B cell (primary cell): ENCODE data around the gene GPHN. TPM values are rescaled to one million over a fixed set of nuclear protein-coding genes. Genes with fewer than 3 reads are reported as not detected.

Experiments
- ATAC-seq: fragments of 200-7000 bp; cut with Tn5 transposase; one replicate; pipeline ENCODE4 v1.10.0; 2021; ENCODE audit warnings: low read depth, mild to moderate bottlenecking, moderate number of reproducible peaks, moderate library complexity
- CTCF ChIA-PET: fragments of 350-600 bp; sonication (Branson Sonifier 250); formaldehyde crosslinking; loops from one replicate; lab custom pipeline; 2021; ENCODE audit warnings: antibody characterized with exemption, inconsistent platforms; lab: Charles Lee
- POLR2A ChIA-PET: fragments of 350-600 bp; sonication (Branson Sonifier 250); formaldehyde crosslinking; loops from one replicate; lab custom pipeline; 2021; ENCODE audit warnings: antibody characterized with exemption; lab: Charles Lee
- DNase-seq: peaks from one replicate; pipeline ENCODE4 v3.0.0; 2013
- H2AFZ ChIP-seq: 2 replicates; pipeline ENCODE4 v1.6.1; 2012; ENCODE audit warnings: mild to moderate bottlenecking, low read depth, low read length; ENCODE audit not compliant: insufficient read depth, poor library complexity, severe bottlenecking
- H3K27ac ChIP-seq, 2 donors: 1 replicate in 1 of 2; 2 replicates in 1 of 2; pipeline ENCODE4 v1.5.1; 2012 to 2013; ENCODE audit warnings: low read length in 2 of 2, mild to moderate bottlenecking in 2 of 2, moderate library complexity in 1 of 2
- H3K27me3 ChIP-seq, 4 experiments: fragments of 200-600 bp in 1 of 4; sonication (generic) in 1 of 4; replicated peaks in 1 of 4; 1 replicate in 2 of 4; 2 replicates in 2 of 4; pipeline versions ENCODE4 v1.6.1 to v1.7.0; 2013 to 2016; ENCODE audit warnings: low read length in 3 of 4, mild to moderate bottlenecking in 2 of 4, mixed read lengths in 1 of 4, moderate library complexity in 1 of 4; ENCODE audit not compliant: insufficient read depth in 4 of 4, control insufficient read depth in 3 of 4; ENCODE audit errors: control extremely low read depth in 1 of 4
- H3K36me3 ChIP-seq, 2 experiments: replicated peaks in 1 of 2; 1 replicate in 1 of 2; 2 replicates in 1 of 2; pipeline versions ENCODE4 v1.6.1 to v1.7.1; 2013; ENCODE audit warnings: low read length in 1 of 2; ENCODE audit not compliant: insufficient read depth in 2 of 2, control insufficient read depth in 1 of 2; ENCODE audit errors: control extremely low read depth in 1 of 2, extremely low read depth in 1 of 2
- H3K4me1 ChIP-seq, 2 donors: fragments of 200-600 bp in 1 of 2; sonication (generic) in 1 of 2; 1 replicate in 1 of 2; 2 replicates in 1 of 2; pipeline versions ENCODE4 v1.5.1 to v1.6.1; 2013 to 2017; ENCODE audit warnings: low read length in 2 of 2; ENCODE audit not compliant: control insufficient read depth in 2 of 2, insufficient read depth in 2 of 2
- H3K4me2 ChIP-seq: replicated peaks from 2 replicates; pipeline ENCODE3; 2012; ENCODE audit warnings: mild to moderate bottlenecking, low read depth, low read length; ENCODE audit not compliant: poor library complexity, severe bottlenecking
- H3K4me3 ChIP-seq, 5 experiments: fragments of 200-600 bp in 1 of 5; sonication (generic) in 1 of 5; 1 replicate in 3 of 5; 2 replicates in 2 of 5; pipeline versions ENCODE4 v1.5.1 to v1.7.0; 2011 to 2016; ENCODE audit warnings: low read length in 4 of 5, mild to moderate bottlenecking in 4 of 5, low read depth in 2 of 5, control low read depth in 1 of 5, moderate library complexity in 1 of 5; ENCODE audit not compliant: insufficient read depth in 1 of 5; ENCODE audit errors: control extremely low read depth in 1 of 5, extremely low read depth in 1 of 5
- H3K79me2 ChIP-seq: fragments of 200-600 bp; sonication (generic); one replicate; pipeline ENCODE4 v1.6.0; 2016; ENCODE audit warnings: low read length; ENCODE audit not compliant: control insufficient read depth, insufficient read depth
- H3K9ac ChIP-seq: fragments of 200-600 bp; sonication (generic); 2 replicates; pipeline ENCODE4 v1.6.1; 2017; ENCODE audit warnings: mild to moderate bottlenecking, low read length, moderate library complexity
- H3K9me3 ChIP-seq, 3 donors: one replicate each; pipeline versions ENCODE4 v1.6.1 to v1.7.1; 2013; ENCODE audit warnings: low read length in 2 of 3; ENCODE audit not compliant: control insufficient read depth in 2 of 3, insufficient read depth in 1 of 3; ENCODE audit errors: control extremely low read depth in 1 of 3
- H4K20me1 ChIP-seq: 2 replicates; pipeline ENCODE4 v1.6.0; 2012; ENCODE audit warnings: mild to moderate bottlenecking, low read length; ENCODE audit not compliant: insufficient read depth, control insufficient read depth, poor library complexity, severe bottlenecking
- H3K27ac Mint-ChIP-seq: one replicate; pipeline ENCODE4 v1.8.0; 2021; ENCODE audit warnings: mixed read lengths
- H3K27me3 Mint-ChIP-seq: one replicate; pipeline ENCODE4 v1.8.0; 2021; ENCODE audit warnings: mixed read lengths
- H3K4me1 Mint-ChIP-seq: one replicate; pipeline ENCODE4 v1.8.0; 2021; ENCODE audit warnings: mixed read lengths
- H3K4me3 Mint-ChIP-seq: one replicate; pipeline ENCODE4 v1.8.0; 2021; ENCODE audit warnings: mixed read lengths
- H3K9me3 Mint-ChIP-seq: one replicate; pipeline ENCODE4 v1.8.0; 2022; ENCODE audit warnings: mixed read lengths; ENCODE audit not compliant: insufficient read depth
- EZH2 ChIP-seq: IDR thresholded peaks from 2 replicates; pipeline ENCODE4 v1.6.1; 2012; ENCODE audit warnings: borderline replicate concordance, low read depth, mild to moderate bottlenecking, moderate library complexity, low read length; ENCODE audit not compliant: insufficient read depth, poor library complexity, severe bottlenecking
- WGBS: methylation state at CpG from one replicate; pipeline ENCODE4 v1.1.5; 2013; ENCODE audit warnings: missing lambda C conversion rate; ENCODE audit not compliant: insufficient coverage; 5-methylcytosine and 5-hydroxymethylcytosine counted together
- intact Hi-C: fragments of 100-400 bp; cut with micrococcal nuclease; formaldehyde crosslinking; loops from one replicate; pipeline ENCODE4 v1.10.0; 2022
- polyA minus RNA-seq: library from RNA; depleted of rRNA, polyadenylated mRNA; stranded (reverse); fragments of >200 nt; gene quantifications from 2 replicates; pipeline ENCODE4 v1.2.3, GENCODE V29; 2012
- polyA plus RNA-seq: library from polyadenylated mRNA; depleted of rRNA; stranded (reverse); fragments of >200 nt; gene quantifications from 2 replicates; pipeline ENCODE4 v1.2.3, GENCODE V29; 2012
- total RNA-seq, 2 donors: library from RNA; stranded (reverse); fragments of 120-200 nt in 1 of 2; gene quantifications; 1 replicate in 1 of 2; 2 replicates in 1 of 2; pipeline versions ENCODE4 v1.2.3 to v1.2.4, GENCODE V29; 2013 to 2022
- TF ChIP-seq, protein P1 (sequence below): fragments of 200-600 bp; IDR thresholded peaks from one replicate; pipeline ENCODE4 v1.8.0; 2022; ENCODE audit warnings: antibody characterized with exemption, mild to moderate bottlenecking

The GPHN gene
- 15.5 and 18.0 TPM in 2 replicates for total RNA-seq
- 4.4 TPM for total RNA-seq (2013)
- polyA plus RNA-seq, result 3.4 and 3.9 TPM in 2 replicates
- 5.0 and 10.3 TPM in 2 replicates for polyA minus RNA-seq

DNA sequence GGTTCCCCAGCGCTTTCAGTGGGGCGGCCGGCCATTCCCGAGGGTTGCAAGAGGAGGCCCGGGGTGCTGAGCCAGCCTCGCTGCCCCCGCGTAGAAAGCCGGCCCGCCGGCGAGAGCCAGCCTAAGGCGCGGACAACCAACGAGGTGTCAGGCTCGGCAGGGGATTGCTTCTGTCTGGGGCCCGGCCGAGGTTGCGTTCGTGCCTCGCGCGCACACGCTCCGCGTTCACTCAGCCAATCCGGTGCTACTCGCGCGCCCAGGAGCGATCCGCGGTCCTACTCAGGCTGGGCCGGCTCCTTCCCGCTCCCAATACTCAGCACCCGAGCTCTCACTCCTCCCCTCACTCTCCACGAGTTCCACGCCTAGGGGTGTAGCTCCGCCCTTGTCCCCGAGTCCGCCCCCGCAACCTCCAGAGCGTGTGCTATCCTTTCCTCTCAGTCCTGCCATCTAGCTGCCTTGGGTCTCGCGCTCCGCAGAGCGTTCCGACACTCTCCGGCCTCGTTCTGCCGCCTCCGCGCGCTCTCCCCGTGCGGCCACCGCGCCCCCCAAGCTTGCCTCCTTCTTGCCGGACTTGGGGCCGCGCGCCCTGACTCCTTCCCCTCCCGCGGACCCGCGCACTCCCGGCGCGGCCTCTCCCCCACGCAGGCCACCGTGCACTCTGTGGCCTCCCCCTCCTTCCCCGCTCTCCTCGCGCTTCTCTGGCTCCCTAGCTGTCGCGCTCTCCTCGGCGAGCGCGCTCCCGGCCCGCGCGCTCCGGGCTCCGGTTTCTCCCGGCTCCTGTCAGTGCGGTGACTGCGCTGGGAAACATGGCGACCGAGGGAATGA lies at the start of gene GPHN:
Gene GPHN, plus strand, starts transcription at position 426 of the 825 bp plus-strand sequence.
- H2AFZ ChIP-seq, result peak within 1 kb of the TSS; percentile 92
- no peak for TF ChIP-seq EZH2
- TF ChIP-seq, protein P1, sequence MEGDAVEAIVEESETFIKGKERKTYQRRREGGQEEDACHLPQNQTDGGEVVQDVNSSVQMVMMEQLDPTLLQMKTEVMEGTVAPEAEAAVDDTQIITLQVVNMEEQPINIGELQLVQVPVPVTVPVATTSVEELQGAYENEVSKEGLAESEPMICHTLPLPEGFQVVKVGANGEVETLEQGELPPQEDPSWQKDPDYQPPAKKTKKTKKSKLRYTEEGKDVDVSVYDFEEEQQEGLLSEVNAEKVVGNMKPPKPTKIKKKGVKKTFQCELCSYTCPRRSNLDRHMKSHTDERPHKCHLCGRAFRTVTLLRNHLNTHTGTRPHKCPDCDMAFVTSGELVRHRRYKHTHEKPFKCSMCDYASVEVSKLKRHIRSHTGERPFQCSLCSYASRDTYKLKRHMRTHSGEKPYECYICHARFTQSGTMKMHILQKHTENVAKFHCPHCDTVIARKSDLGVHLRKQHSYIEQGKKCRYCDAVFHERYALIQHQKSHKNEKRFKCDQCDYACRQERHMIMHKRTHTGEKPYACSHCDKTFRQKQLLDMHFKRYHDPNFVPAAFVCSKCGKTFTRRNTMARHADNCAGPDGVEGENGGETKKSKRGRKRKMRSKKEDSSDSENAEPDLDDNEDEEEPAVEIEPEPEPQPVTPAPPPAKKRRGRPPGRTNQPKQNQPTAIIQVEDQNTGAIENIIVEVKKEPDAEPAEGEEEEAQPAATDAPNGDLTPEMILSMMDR, result peak; percentile 24
- DNase-seq (peak; percentile 90), ATAC-seq (peak; percentile 90)
- ChIA-PET POLR2A (no interaction called here), CTCF (interaction anchor here (0.9 to 1.9 kb wide), 3 partner anchors 11 to 703 kb away, joined by 3 to 6 read pairs (median 4); no protein-coding TSS in a partner anchor)
- no peaks in the 10 kb centered on the region for H3K36me3 ChIP-seq
- H3K27me3 ChIP-seq, result peaks cover 0 to 8% (median 0%) of the 10 kb centered on the region in 4 experiments
- intact Hi-C loops, result loop anchor here (1.0 to 5.0 kb wide), 3 partner anchors 733 to 1189 kb away; partner anchors contain the start of genes EIF2S1, PALS1 and RDH11
- WGBS, result under 1% methylated on average over 88 of the region's 91 CpGs
- peak within 1 kb of the TSS; percentile 99 for H3K4me3 Mint-ChIP-seq
- no peaks in the 10 kb centered on the region for H3K9me3 Mint-ChIP-seq
- H3K9ac ChIP-seq, result peak within 1 kb of the TSS; percentile 79
- H3K27me3 Mint-ChIP-seq, result peaks cover 6% of the 10 kb centered on the region
- no peaks in the 10 kb centered on the region for H3K9me3 ChIP-seq
- peak within 1 kb of the TSS; percentile 36 to 66 for H3K27ac ChIP-seq
- peaks cover 4% of the 10 kb centered on the region for H3K79me2 ChIP-seq
- peaks cover 5% of the 10 kb centered on the region for H4K20me1 ChIP-seq
- peaks cover 25% of the 10 kb centered on the region for H3K4me1 Mint-ChIP-seq
- H3K27ac Mint-ChIP-seq, result peak within 1 kb of the TSS; percentile 91
- peak within 1 kb of the TSS; percentile 92 for H3K4me2 ChIP-seq
- peak within 1 kb of the TSS; percentile 74 to 90 (median 81) for H3K4me3 ChIP-seq
- peaks cover 7 to 18% of the 10 kb centered on the region in 2 donors for H3K4me1 ChIP-seq

DNA sequence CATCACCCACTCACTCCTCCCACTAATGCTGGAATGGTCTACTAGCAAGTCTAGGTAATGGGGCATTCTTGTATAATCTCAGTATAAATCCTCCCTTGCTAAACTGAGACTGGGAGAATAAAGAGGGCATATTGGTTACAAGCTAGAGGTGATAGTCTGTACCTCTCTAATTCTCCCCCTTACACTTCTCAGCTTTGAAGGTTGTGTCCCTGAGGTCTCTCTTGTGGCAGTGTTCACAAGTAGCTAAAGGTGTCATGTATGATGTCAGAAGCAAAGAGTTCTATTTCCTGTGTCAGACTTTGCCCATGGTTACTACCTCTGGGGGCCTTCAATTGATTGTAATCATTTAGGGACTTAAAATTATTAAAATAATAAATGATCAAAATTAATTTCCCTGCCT lies 48.3 kb upstream of the GPHN start:
- TF ChIP-seq, protein P1, result no peak
- no peak for TF ChIP-seq EZH2
- Mint-ChIP-seq H3K4me3 (no peak overlapping the region), H3K9me3 (peaks cover 4% of the 10 kb centered on the region), H3K4me1 (no peaks in the 10 kb centered on the region), H3K27me3 (no peaks in the 10 kb centered on the region), H3K27ac (no peak overlapping the region)
- H3K27me3 ChIP-seq, result no peaks in the 10 kb centered on the region
- no peaks in the 10 kb centered on the region for H3K79me2 ChIP-seq
- H3K9me3 ChIP-seq, result no peaks in the 10 kb centered on the region
- no peaks in the 10 kb centered on the region for H3K36me3 ChIP-seq
- no peaks in the 10 kb centered on the region for H4K20me1 ChIP-seq
- no peak for DNase-seq
- H2AFZ ChIP-seq, result no peak overlapping the region
- H3K4me1 ChIP-seq, result no peaks in the 10 kb centered on the region
- no peak overlapping the region for H3K9ac ChIP-seq
- H3K4me3 ChIP-seq, result no peak overlapping the region
- POLR2A ChIA-PET, result no interaction called here
- CTCF ChIA-PET, result no interaction called here
- no peak for ATAC-seq
- no peak overlapping the region for H3K4me2 ChIP-seq
- H3K27ac ChIP-seq, result no peak overlapping the region
- intact Hi-C loops, result no loop called here
